HT-29 (cell line): ENCODE data around the gene CPZ. TPM values are rescaled to one million over a fixed set of nuclear protein-coding genes. Genes with fewer than 3 reads are reported as not detected.
"Not testable (repeated sequence)": the region's sequence is repeated elsewhere in the genome, so short reads cannot be mapped to it uniquely, and the experiment has no call there.

ENCODE experiments used
- DNase-seq: peaks from one replicate; pipeline ENCODE4 v3.0.0-alpha.2; 2015; ENCODE audit warnings: low spot score
- total RNA-seq: library from RNA; depleted of rRNA; stranded (reverse); fragments of >200 nt; shearing (Covaris generic); gene quantifications from 2 replicates; pipeline ENCODE4 v1.2.3, GENCODE V29; 2014

The CPZ gene
- total RNA-seq, 1 experiment from 2014 or later, result not detected

GRCh38 chr4:8635897-8636554 lies 43.5 kb downstream of the CPZ start:
- DNase-seq, result not testable (repeated sequence)

DNA sequence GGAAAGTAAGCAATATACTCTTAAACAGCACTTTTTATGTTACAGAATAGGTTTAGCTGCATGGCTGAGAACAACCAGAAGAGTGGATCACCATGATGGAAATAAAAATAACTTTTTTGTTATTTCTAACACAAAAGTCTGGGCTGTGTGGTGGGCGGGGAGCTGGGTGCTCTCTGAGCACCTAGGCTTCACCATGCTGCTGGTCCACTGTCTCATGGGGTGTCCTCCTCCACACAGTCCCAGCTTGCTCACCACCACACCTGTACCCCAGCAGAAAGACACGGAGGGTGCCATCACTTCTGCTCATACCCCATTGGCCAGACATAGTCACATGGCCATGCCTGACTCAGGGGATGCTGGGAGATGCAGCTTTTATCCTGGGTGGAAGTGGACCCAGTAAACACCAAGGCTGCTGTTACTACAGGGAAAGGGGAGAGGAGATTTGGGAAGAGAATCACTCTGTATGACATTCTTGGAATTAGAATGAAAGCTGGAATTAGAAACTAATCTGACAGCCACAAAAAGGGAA lies 45.0 kb downstream of the CPZ start:
- no peak for DNase-seq

DNA sequence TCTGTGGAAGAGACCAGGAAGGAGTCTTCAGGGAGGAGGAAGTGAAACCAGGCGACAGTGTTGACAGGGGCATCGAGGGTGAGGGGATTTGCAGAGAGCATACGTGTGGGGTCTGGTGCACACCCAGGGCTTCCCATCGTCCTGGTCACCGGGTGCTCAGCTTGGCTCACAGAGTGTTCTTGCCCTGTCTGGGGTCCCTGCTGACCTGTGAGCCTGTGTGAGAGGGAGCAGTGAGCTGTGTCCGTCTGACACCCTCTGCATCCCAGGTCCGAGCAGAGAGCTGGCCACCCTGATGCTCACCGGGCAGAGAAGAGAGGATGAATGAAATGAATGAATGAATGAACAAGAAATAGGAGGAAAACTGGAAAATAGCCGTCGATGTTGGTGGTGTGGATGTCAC lies 46.5 kb downstream of the CPZ start:
- no peak for DNase-seq

DNA sequence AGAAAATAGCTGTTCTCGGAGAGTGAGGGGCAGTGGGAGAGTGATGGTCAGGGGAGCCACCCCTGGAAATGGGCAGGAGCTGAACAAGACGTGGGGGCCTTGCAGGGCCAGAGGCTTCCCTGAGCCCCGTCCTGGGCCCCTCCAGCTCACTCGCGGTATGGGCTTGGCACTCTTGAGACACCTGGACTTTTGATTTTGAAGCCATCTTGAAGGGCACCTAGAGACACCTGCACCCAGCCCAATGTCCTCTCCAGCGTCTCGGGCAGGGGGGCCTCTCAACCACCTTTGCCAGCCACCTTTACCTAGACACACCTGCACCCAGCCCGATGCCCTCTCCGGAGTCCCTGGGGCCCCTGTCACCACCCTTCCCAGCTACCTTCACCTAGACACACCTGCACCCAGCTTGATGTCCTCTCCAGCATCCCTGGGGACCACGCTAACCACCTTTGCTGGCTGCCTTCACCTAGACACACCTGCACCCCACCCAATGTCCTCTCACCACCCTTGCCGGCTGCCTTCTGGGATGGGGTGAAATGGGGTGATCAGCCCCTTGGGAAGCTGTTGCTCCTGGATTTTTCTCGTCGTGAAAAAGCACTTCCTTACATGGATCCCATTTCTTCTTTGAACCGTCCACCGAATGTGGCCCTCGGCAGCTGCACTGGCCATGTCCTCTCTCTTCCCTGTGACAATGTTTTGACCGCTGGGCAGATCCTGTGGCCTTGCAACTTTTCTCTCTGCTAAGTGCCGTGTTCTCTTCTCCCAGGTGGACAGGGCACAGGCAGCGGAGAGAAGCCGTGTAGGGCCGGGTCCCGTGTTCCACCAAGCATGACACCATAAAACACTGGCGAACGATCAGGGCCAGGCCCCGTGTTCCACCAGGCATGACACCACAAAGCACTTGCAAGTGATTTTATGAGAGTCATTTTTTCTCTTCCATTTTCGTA lies 47.5 kb downstream of the CPZ start:
- no peak for DNase-seq

DNA sequence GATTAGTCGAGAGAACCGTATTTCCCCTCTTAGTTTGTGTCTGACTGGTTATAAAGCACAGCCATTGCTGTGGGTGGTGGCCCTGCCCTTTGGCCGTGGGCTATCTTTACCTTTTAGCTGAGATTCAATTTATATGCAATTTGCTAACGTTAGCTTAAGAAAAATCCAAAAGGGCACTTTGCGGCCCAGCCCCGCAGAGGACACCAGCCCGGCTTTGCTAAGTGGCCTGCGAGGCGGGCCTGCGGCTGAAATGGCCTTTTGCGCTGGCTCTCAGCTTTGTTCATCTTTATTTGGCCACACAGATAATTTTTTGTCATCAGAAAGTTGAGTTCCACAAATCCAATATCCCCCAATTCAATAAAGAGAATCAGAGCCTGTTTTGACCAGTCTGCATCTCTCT lies 48.3 kb downstream of the CPZ start:
- DNase-seq, result no peak

GRCh38 chr4:8641256-8641655 lies 48.7 kb downstream of the CPZ start:
- DNase-seq, result no peak

GRCh38 chr4:8641931-8642650 lies 49.5 kb downstream of the CPZ start:
- DNase-seq, result no peak

DNA sequence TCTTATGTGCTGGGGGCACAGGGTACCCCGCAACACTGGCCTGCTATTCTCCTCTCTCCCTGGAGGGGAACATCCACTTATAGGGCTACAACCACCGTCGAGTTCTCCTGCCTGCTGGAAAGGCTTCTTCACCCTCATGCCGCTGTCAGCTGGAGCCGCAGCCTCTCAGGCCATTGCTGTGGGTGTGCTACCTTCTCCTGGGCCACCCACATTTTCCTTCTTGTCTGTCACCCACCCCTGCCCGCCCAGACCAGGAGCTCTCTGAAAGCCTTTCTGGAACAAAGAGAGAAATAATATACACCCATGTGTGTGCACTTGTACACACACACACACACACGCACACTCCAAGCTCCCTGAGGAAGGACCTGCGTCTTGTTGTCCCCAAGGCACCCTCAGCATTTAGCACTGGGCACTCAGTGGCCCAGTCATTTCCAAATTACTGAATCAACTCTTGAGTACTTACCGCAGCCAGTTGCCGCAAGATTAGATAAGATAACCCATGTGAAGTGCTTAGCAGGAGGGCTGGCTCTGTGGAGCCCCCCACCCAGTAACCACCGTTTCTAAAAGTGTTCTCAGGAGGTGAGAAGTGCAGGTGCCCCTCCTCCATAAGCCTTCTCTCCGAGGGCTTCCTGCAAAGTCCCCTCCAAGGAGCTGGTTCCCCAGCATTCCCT lies 50.2 kb downstream of the CPZ start:
- DNase-seq, result no peak

DNA sequence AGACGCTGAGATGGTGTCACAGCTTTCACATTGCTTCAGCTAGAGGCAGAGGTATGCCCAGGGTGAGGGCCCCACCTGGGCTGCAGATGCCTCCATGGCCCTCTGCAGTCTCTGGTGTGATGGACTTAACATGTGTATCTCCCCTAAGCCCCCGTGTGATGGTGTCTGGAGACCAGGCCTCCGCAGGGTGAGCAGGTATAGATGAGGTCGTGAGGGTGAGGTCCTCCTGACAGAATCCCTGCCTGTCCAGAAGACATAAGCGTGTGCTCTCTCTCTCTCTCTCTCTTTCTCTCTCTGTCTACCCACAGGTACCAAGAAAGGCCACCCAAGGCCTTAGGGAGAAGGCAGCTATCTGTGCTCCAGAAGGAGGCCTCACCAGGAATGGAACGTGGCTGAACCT lies 50.9 kb downstream of the CPZ start:
- DNase-seq, result no peak

GRCh38 chr4:8643986-8644385 lies 51.4 kb downstream of the CPZ start:
- no peak for DNase-seq

- DNase-seq, result no peak
Observed at GRCh38 chr4:8644461-8644891, 51.9 kb downstream of the CPZ start.

DNA sequence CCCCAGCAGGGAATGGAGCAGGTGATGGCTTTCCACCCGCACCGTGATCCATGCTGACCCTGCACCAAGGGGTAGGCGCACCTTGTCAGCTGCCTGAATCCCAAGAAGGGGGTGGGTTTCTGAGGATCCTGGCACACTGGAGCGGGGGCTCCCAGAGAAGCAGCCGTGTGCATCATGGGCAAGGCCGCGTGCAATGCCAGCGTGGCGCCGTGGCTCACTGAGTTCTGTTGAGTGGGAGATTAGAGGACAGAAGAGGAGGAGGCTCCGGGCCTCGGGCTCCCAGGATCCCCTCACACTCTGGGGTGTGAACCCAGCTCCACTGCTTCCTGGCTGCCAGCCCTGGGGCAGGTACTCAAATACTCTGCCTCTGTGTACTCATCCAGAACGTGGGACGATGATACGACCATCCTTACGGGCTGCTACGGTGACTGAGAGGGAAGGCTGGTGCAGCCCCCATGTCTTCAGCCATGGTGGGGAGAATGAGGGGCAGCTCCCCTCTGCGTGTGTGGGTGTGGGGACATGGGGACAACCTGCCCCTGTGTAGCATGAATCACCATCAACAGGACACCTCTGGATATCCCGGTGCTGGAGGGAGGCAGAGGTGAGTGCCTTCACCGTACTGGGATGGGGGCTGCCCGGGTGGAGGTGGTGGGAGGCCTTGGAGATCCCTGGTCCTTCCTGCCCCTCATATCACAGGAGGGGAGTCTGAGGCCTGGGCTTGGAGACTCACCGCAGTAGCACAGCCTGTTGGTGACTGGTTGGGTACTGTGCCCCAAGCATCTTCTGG lies 52.6 kb downstream of the CPZ start:
- no peak for DNase-seq

GRCh38 chr4:8645753-8646124 lies 53.2 kb downstream of the CPZ start:
- no peak for DNase-seq

GRCh38 chr4:8646296-8647093 lies 53.9 kb downstream of the CPZ start:
- no peak for DNase-seq

DNA sequence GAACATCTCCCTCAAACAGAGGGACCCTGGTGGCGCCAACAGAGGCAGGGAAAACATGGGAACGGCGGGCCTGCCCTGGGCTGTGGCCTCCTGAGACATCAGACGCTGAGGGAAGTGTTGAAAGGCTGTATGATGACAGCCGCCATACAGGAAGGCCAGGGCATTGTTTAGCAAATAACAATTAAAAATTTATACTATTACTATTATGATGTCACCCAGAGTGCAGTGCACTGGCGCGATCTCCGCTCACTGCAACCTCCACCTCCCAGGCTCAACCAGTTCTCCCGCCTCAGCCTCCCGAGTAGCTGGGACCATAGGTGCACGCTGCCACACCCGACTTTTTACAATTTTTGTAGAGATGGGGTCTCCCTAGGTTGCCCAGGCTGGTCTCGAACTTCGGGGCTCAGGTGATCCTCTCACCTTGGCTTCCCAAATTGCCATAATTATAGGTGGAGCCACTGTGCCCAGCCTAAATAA lies 54.6 kb downstream of the CPZ start:
- no peak for DNase-seq

DNA sequence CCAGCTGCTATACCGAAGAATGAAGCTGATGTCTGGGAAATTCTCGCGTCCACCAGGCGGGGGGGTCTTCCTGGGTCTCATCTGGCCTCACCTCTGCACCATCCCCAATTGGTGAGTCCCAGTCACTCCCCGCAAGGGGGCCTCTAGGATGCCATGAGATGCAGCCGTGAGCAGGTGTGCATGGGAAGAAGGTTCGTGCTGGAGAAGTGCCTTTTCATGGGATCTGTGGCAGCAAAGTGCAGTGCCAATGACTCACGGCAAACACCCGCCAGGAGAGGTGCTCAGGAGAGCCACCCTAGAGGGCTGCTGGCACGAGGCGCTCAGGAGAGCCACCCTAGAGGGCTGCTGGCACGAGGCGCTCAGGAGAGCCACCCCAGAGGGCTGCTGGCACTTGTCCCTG lies 55.1 kb downstream of the CPZ start:
- no peak for DNase-seq

DNA sequence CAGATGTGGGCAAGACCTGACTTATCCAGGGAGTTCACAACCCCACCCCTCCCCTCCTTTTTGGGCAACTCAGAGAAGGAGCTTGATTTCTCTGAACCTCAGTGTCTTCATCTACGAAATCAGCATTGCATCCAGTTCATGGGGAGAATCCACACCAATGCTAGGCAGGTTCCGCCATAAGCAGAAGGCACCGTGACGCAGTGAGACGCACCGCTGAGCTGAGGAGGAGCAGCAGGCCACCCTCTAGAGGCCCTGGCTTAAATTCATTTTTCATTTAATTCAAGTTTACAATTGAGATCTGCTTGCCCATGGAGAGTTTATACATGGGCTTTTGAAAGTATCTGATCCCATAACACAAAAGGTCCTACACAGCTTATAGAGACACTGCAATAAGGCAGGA lies 55.7 kb downstream of the CPZ start:
- DNase-seq, result no peak

DNA sequence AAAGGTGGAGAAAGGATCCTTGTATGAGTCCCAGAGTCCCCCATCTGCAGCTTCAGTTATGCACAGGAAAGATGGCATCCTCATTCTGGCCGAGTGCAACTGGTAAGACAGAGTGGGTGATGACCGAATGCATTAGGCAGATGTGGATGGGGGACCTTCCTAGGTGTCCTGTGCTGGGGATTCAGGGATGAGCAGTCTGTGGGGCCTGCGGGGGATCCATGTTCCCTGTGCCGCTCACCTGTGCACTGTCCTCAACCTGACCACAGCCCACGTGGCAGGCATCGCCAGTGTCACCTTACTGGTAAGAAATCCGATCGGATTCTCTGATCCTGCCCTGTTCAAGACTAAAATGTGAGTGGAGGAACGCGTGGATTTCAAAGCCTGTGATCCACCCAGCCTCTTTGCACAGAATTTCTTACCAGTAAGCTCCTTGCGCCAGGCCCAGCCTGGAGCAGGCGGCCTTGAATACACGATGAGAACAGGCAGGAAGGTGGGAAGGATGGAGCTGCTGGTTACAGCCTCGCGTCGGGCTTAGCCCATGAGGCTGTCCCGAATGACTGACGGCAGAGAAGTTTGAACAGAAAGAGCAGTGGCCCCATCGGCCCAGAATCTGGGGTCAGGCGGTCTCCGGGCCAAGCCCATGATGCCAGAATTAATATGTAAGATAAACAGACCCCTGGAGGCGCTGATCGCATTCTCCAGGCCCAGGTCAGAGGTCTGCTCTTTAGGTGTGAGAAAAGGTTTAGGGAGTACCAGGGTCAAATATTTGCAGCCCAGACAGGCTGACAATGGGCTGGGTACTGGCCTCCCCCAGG lies 56.5 kb downstream of the CPZ start:
- DNase-seq, result no peak
